Measurements from ENCODE around the gene TMEM200A.

GRCh38 chr6:130426066-130426721 is 60.4 kb downstream of the TMEM200A start:
- TF ChIP-seq CTCF (IDR thresholded peaks at IDR 0.05) (no peak), POLR2A (IDR thresholded peaks at IDR 0.05) (no peak)
